Smooth muscle cell (in vitro differentiated cells): ENCODE measurements around the gene NUDCD2. TPM values are rescaled to one million over a fixed set of nuclear protein-coding genes. Genes with fewer than 3 reads are reported as not detected.
"Not testable (repeated sequence)": the region's sequence is repeated elsewhere in the genome, so short reads cannot be mapped to it uniquely, and the experiment has no call there.

Experiments
- DNase-seq: peaks from one replicate; lab custom pipeline; 2025; ENCODE audit not compliant: unreplicated experiment; lab: John Stamatoyannopoulos, UW
- H2AFZ ChIP-seq: fragments of 200-600 bp; sonication (generic); 2 replicates; pipeline ENCODE4 v1.6.0; 2016; ENCODE audit warnings: antibody characterized with exemption, low read depth, mild to moderate bottlenecking
- H3F3A ChIP-seq: fragments of 200-600 bp; sonication (generic); 2 replicates; pipeline ENCODE4 v1.6.0; 2017; ENCODE audit warnings: antibody characterized with exemption, low read depth
- H3K27ac ChIP-seq: fragments of 200-600 bp; sonication (generic); 2 replicates; pipeline ENCODE4 v1.5.1; 2016; ENCODE audit warnings: low read depth, mild to moderate bottlenecking
- H3K27me3 ChIP-seq: fragments of 200-600 bp; sonication (generic); 2 replicates; pipeline ENCODE4 v1.6.1; 2016; ENCODE audit warnings: low read depth, mild to moderate bottlenecking
- H3K36me3 ChIP-seq: fragments of 200-600 bp; sonication (generic); 2 replicates; pipeline ENCODE4 v1.5.1; 2016; ENCODE audit warnings: low read depth
- H3K4me1 ChIP-seq: fragments of 200-600 bp; sonication (generic); 2 replicates; pipeline ENCODE4 v1.5.1; 2016; ENCODE audit warnings: low read depth
- H3K4me2 ChIP-seq: fragments of 200-600 bp; sonication (generic); 2 replicates; pipeline ENCODE4 v1.6.0; 2016; ENCODE audit warnings: mild to moderate bottlenecking
- H3K4me3 ChIP-seq: fragments of 200-600 bp; sonication (generic); 2 replicates; pipeline ENCODE4 v1.5.1; 2016; ENCODE audit warnings: mild to moderate bottlenecking
- H3K79me2 ChIP-seq: fragments of 200-600 bp; sonication (generic); 2 replicates; pipeline ENCODE4 v1.6.0; 2016; ENCODE audit warnings: low read depth, mild to moderate bottlenecking
- H3K9ac ChIP-seq: fragments of 200-600 bp; sonication (generic); 2 replicates; pipeline ENCODE4 v1.6.0; 2016; ENCODE audit warnings: low read depth
- H3K9me3 ChIP-seq: fragments of 200-600 bp; sonication (generic); replicated peaks from 2 replicates; pipeline ENCODE4 v1.5.1; 2016; ENCODE audit warnings: low read depth
- H4K20me1 ChIP-seq: fragments of 200-600 bp; sonication (generic); 2 replicates; pipeline ENCODE4 v1.6.0; 2016; ENCODE audit warnings: low read depth
- CTCF ChIP-seq: fragments of 200-600 bp; sonication (generic); IDR thresholded peaks from 2 replicates; pipeline ENCODE4 v1.5.1; 2017; ENCODE audit warnings: borderline replicate concordance, mild to moderate bottlenecking, antibody characterized with exemption; ENCODE audit not compliant: insufficient read depth, poor library complexity, severe bottlenecking
- WGBS: methylation state at CpG from one replicate; pipeline ENCODE4 v1.1.7; 2016; ENCODE audit warnings: low lambda C conversion rate; 5-methylcytosine and 5-hydroxymethylcytosine counted together
- polyA plus RNA-seq: library from polyadenylated mRNA; unstranded; fragments of >200 nt; fragmentation: Nextera tagmentation; extraction: Ambion mirVana; gene quantifications from 2 replicates; pipeline ENCODE4 v1.2.1, GENCODE V29; 2016
- total RNA-seq: library from RNA; depleted of rRNA; stranded (reverse); fragments of >200 nt; gene quantifications from 2 replicates; pipeline ENCODE4 v1.2.3, GENCODE V29; 2014

NUDCD2 gene
- total and polyA plus RNA-seq, 2 experiments from 2014 or later = 6.4 to 31.7 TPM

- Histone ChIP-seq H3K27ac (peak overlapping the region; percentile 29), H2AFZ (peak overlapping the region; percentile 1), H4K20me1 (peaks cover 19% of the 10 kb centered on the region), H3K4me3 (no peak overlapping the region), H3K9ac (peak overlapping the region; percentile 8), H3K27me3 (no peaks in the 10 kb centered on the region), H3K4me2 (no peak overlapping the region), H3K4me1 (peaks cover 16% of the 10 kb centered on the region), H3F3A (peaks cover 12% of the 10 kb centered on the region), H3K79me2 (peaks cover 20% of the 10 kb centered on the region), H3K36me3 (no peaks in the 10 kb centered on the region), H3K9me3 (no peaks in the 10 kb centered on the region)
- no peak for DNase-seq
- TF ChIP-seq CTCF = no peak
- WGBS = 23% methylated on average over 3 of the region's 3 CpGs
These were observed 25.5 kb downstream of the NUDCD2 start for GRCh38 chr5:163434401-163434866.

- no peak overlapping the region for H3K27ac ChIP-seq
These were observed 26.6 kb downstream of the NUDCD2 start for GRCh38 chr5:163433271-163433670.

GRCh38 chr5:163432544-163432943, 27.4 kb downstream of the NUDCD2 start:
- Histone ChIP-seq H4K20me1 (no peaks in the 10 kb centered on the region), H3K36me3 (no peaks in the 10 kb centered on the region), H3F3A (peaks cover 8% of the 10 kb centered on the region), H3K4me3 (no peak overlapping the region), H3K27me3 (no peaks in the 10 kb centered on the region), H3K9me3 (no peaks in the 10 kb centered on the region), H3K79me2 (peaks cover 1% of the 10 kb centered on the region), H3K27ac (no peak overlapping the region), H3K4me1 (peaks cover 10% of the 10 kb centered on the region), H3K9ac (no peak overlapping the region), H3K4me2 (no peak overlapping the region), H2AFZ (no peak overlapping the region)
- 89% methylated on average over 1 of the region's 1 CpG for WGBS
- no peak for DNase-seq
- TF ChIP-seq CTCF = no peak

More at GRCh38 chr5:163433271-163433670, 26.6 kb downstream of the NUDCD2 start:
- Histone ChIP-seq H3K9ac (no peak overlapping the region), H3F3A (peaks cover 12% of the 10 kb centered on the region), H3K36me3 (no peaks in the 10 kb centered on the region), H3K27me3 (no peaks in the 10 kb centered on the region), H2AFZ (no peak overlapping the region), H3K4me2 (no peak overlapping the region), H3K9me3 (no peaks in the 10 kb centered on the region), H3K4me1 (peaks cover 10% of the 10 kb centered on the region), H4K20me1 (peaks cover 7% of the 10 kb centered on the region), H3K79me2 (peaks cover 9% of the 10 kb centered on the region), H3K4me3 (no peak overlapping the region)
- no peak for TF ChIP-seq CTCF
- WGBS = 75% methylated on average over 5 of the region's 5 CpGs
- DNase-seq = no peak

- H3K9ac ChIP-seq, H3K9me3 ChIP-seq: not testable (repeated sequence)
- 56% methylated on average over 4 of the region's 4 CpGs for WGBS
These were observed 33.8 kb downstream of the NUDCD2 start for GRCh38 chr5:163426128-163426527.

More at GRCh38 chr5:163426128-163426527, 33.8 kb downstream of the NUDCD2 start:
- not testable (repeated sequence) for H3K36me3 ChIP-seq, H4K20me1 ChIP-seq, H3K4me2 ChIP-seq, H3F3A ChIP-seq, H3K27me3 ChIP-seq, H3K27ac ChIP-seq, DNase-seq, H3K4me1 ChIP-seq, H2AFZ ChIP-seq, H3K4me3 ChIP-seq, H3K79me2 ChIP-seq
